T-helper 1 cell treated with Interleukin-12 subunit alpha and Interleukin-12 subunit beta and Interleukin-4 antibody, amounts not matched to agents 30 ng/mL and 1 ng/mL, for 36 hours (primary cell): ENCODE measurements around the gene MORC4. TPM values are rescaled to one million over a fixed set of nuclear protein-coding genes. Genes with fewer than 3 reads are reported as not detected.

ENCODE experiments used
- intact Hi-C: fragments of 100-400 bp; cut with micrococcal nuclease; formaldehyde crosslinking; loops from one replicate; pipeline ENCODE4 v1.15.1; 2024
- total RNA-seq: library from RNA; stranded (reverse); gene quantifications from 2 replicates; pipeline ENCODE4 v1.2.3, GENCODE V29; 2022

MORC4 gene
- total RNA-seq, 1 donor from 2014 or later = 4.9 TPM

DNA sequence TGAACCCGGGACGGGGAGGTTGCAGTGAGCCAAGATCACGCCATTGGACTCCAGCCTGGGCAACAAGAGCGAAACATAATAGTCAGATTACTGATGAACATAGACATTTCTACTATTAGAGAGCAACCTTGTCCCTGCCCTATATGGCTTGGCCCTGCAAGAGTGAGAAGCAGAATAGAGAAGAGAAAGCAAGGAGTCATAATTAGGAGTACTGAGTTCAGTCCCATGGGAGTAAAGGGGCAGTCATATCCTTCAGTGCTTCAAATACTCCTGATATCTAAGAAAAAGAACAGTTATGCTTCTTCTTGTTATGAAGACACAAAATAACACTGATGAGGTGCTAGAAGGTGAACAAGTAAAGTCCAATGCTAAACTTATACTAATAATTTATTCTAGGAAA is 46.0 kb downstream of the MORC4 start:
- intact Hi-C loops = no loop called here

DNA sequence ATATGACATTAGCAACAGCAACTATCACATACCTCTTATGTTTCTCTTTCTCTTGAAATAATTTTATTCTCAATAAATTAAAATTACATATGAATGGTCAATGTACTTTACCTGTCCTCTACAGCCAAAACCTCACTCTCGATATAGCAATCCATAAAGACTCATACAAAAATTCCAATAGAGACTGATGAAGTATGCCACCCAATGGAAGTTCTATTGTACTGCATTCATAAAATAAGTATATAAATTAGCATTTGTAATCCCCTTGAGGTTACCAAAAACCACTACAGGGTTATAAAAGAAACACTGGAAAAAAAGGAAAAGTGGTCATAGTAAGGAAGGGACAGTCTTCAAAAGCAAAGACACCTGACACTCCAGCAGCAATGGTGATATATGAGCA is 47.0 kb downstream of the MORC4 start:
- intact Hi-C loops = loop anchor here (1.0 kb wide), 1 partner anchor 55 kb away; no protein-coding TSS in a partner anchor

GRCh38 chrX:106952538-106952937 is 47.5 kb downstream of the MORC4 start:
- intact Hi-C loops = no loop called here

DNA sequence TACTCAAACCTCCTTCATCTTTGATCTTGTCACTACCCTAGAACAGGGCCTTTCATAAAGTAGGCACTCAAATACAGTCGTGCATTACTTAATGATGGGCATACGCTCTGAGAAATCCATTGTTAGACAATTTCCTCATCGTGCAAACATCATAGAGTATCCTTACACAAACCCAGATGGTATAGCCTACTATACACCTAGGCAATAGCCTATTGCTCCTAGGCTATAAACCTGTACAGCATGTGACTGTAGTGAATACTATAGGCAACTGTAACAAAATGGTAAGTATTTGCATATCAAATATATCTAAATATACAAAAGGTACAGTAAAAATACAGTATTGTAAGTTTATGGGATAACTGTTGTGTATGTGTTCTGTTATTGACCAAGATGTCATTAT is 47.9 kb downstream of the MORC4 start:
- intact Hi-C loops = no loop called here

DNA sequence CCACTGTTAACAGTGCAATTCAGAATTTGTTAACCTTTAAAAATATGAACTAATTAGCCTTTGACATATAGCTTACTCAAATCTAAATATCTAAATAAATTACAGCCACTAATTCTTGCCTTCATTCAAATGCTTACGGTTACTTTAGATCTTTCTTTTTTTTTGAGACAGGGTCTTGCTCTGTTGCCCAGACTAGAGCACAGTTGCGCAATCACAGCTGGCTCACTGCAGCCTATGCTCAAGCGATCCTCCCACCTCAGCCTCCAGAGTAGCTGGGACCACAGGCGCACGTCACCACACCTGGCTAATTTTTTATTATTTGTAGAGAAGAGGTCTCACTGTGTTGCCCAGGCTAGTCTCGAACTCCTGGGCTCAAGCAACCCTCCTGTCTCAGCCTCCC is 48.8 kb downstream of the MORC4 start:
- intact Hi-C loops = no loop called here

GRCh38 chrX:106950381-106950780 is 49.6 kb downstream of the MORC4 start:
- intact Hi-C loops = no loop called here

DNA sequence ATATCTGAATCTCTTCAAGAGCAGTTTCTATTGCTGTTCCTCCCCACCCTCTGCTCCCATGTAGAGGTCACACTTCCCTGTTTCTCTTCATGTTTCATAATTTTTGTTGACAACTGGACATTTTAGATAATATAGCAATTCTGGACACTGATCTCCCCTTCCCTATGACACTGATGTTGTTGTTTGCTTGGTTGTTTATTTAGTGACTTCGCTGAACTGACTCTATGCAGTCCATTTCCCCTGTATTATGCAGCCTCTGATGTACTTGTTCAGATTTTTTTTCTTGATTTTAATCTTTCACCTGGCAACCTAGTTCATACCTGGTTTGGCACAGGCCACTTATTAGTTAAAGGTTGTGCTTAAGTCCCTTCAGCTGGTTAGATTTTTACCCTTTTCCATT is 50.6 kb downstream of the MORC4 start:
- intact Hi-C loops = no loop called here

GRCh38 chrX:106948641-106949040 is 51.4 kb downstream of the MORC4 start:
- intact Hi-C loops = no loop called here

GRCh38 chrX:106946464-106946863 is 53.5 kb downstream of the MORC4 start:
- intact Hi-C loops = no loop called here

GRCh38 chrX:106940068-106940467 is 59.9 kb downstream of the MORC4 start:
- intact Hi-C loops = no loop called here

DNA sequence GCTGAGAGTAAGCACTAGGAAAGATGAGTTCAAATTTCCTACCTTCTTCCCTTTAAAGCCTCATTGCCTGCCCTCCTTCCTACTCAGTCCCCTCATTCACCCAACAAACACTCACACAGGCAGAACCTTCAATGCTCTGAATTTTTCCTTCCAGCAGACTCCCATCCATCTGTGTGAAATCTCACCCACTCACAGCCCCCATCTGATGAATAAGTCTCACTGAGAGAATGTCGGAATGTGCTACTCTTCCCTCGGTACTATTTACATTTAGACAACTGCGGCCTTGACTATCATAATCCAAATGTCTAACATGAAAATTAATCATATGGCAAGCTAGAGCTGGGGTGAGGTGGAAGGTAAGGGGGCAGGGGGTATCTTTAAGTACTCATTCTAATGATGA is 60.4 kb downstream of the MORC4 start:
- intact Hi-C loops = no loop called here

DNA sequence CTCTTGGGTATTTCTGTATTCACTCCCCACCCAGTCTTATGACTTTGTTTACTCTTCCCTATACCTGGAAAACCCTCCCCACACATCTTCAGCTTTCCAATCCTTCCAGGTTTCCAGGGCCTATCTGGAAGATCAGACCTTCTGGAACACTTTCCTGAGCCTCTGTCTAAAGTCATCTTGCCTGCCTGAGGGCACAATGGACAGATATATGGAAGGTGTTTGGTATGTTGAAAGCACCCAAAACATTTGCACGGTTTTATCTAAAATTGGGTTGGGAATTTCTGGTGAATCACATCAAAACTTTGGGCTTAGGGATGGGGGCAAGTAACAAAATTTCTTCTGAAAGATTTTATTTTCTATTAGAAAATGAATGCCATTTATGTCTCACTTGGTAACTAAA is 63.8 kb downstream of the MORC4 start:
- intact Hi-C loops = no loop called here

DNA sequence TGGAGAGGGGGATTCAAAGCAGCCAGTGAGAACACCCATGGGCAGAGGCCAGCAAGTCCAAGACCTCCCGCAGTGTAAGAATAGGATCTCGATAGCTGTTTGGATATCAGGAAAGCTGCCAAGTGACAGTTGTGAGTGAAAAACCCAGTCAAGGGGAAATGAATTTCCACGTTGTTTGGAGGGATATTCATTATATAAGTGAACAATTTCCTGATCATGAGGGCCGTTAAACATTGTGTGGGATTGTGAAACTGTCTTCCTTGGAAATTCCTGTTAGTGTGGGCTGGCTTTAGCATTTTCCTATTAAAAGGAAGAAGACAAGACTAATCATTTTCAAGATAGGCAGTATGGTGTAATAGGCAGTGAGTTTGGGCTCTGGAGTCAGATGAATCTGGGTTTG is 64.8 kb downstream of the MORC4 start:
- intact Hi-C loops = no loop called here

DNA sequence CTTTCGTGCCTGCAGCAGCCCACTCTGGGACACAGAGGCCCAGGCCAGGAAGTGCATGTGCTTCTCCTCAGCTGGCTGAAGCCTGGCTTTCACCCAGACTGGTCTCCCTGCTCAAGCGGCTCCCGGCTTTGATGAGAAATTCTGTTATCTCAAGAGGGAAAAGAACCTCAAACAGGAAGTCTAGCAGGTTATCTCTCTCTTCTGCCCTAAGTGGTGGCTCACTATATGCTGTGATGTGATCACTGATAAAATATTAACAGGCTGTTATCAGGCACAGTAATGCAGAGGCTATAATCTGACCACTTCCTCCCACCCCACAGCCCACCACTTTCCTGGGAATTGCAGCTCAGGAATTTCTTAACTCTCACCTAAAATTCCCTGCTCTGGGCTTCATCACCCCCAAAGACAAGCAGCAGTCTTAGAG is 66.5 kb downstream of the MORC4 start:
- intact Hi-C loops = no loop called here

GRCh38 chrX:106932960-106933537 is 67.0 kb downstream of the MORC4 start:
- intact Hi-C loops = no loop called here

GRCh38 chrX:106932492-106932923 is 67.5 kb downstream of the MORC4 start:
- intact Hi-C loops = no loop called here

GRCh38 chrX:106931831-106932491 is 68.1 kb downstream of the MORC4 start:
- intact Hi-C loops = no loop called here

DNA sequence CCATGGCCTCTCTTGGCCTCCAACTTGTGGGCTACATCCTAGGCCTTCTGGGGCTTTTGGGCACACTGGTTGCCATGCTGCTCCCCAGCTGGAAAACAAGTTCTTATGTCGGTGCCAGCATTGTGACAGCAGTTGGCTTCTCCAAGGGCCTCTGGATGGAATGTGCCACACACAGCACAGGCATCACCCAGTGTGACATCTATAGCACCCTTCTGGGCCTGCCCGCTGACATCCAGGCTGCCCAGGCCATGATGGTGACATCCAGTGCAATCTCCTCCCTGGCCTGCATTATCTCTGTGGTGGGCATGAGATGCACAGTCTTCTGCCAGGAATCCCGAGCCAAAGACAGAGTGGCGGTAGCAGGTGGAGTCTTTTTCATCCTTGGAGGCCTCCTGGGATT is 71.8 kb downstream of the MORC4 start:
- intact Hi-C loops = no loop called here

GRCh38 chrX:106927700-106928099 is 72.3 kb downstream of the MORC4 start:
- intact Hi-C loops = no loop called here

- intact Hi-C loops = no loop called here
These were observed 73.0 kb downstream of the MORC4 start for GRCh38 chrX:106927023-106927422.

DNA sequence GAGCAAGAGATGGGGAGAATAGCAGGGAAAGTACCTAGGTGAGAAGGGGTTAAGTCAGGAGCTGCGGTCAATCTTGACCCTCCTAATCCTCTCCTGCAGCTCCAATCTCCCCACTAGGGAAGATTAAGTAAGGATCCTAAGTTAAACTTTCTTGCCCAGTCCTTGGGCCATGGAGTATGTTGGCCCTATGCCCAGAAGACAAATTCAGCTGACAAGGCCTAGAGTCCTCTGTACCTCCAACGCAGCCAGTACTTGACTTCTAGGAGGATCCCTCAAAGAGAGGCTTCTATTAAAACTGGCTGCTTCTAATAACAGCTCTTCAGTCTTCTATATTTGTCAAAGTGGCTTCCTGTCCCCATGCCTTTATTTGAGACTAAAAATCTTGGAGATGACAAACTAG is 78.4 kb downstream of the MORC4 start:
- intact Hi-C loops = no loop called here

DNA sequence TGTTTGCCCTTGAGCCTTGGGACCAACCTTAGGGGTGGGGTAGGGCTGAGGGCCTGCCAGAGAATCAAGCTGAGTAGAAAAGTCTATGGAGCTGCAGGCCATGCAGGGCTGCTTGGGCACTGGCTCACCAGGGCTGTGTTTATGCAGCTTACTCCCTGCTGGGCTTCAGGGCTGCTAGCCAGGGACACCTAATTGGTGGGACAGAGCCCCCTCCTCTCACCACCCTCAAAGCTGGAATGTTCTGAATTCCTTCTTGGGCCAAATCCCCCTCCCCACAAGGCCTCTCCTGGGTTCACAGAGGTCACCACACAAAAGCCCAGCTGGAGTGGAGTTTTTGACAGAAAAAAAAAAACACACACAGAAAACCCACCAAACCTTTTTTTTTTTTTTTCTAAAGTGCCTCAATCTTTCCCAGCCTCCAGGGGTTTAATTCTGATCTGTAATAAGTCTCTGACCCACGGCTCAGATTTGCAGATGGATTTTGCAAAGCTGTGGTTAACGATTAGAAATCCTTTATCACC is 80.0 kb downstream of the MORC4 start, which contains the start of gene CLDN2:
Gene CLDN2, plus strand, starts transcription at position 471 of the 521 bp plus-strand sequence. CDS start 7,827 bp downstream, outside the sequence.
- intact Hi-C loops = no loop called here
